VCaP (cell line): ENCODE results near the gene MS4A7.

Source experiments
- H3K27ac ChIP-seq: fragments of 450-650 bp; 2 replicates; pipeline ENCODE4 v1.5.1; 2017
- CTCF ChIP-seq: fragments of 450-650 bp; conservative IDR thresholded peaks from 2 replicates; pipeline ENCODE4 v1.5.1; 2017; ENCODE audit warnings: mild to moderate bottlenecking, moderate library complexity

MS4A7 gene

DNA sequence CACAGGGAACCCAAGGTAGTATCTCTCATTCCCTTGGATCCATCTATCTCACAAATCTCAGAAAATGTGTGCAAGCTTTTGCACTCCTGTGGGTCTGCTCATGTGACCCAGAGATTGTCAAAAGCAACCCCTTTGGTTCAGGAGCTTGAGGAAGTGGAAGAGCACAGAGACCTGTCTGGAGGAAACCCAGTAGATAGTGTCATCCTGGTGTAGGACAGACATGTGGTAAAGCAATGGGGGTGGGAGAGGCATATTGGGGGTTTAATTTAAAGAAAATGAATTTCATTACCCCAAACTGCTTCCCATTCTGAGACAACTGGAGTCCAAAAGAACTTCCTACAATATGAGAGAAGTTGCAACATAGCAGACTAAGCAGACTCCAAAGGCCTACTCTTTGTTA, 12.1 kb downstream of the MS4A7 start:
- TF ChIP-seq CTCF = no peak
- H3K27ac ChIP-seq = no peak overlapping the region

- H3K27ac ChIP-seq = no peak overlapping the region
- no peak for TF ChIP-seq CTCF
These were observed 14.0 kb downstream of the MS4A7 start for GRCh38 chr11:60392361-60392760.

DNA sequence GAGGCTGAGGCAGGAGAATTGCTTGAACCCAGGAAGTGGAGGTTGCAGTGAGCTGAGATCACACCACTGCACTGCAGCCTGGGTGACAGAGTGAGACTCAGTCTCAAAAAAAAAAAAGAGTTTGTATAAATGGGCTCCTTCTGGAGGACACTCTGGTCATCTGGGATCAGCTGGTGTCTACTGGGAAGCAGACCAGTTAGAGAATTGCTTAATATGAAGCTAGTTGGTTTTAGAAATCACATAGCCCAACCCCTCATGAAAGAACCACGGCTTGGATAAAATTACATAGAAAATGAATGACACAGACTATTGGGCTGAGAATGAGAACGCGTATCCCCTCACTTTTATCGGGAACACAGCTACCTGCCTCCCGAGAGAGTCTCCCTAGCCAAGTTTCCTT, 14.7 kb downstream of the MS4A7 start:
- TF ChIP-seq CTCF = no peak
- H3K27ac ChIP-seq = no peak overlapping the region

DNA sequence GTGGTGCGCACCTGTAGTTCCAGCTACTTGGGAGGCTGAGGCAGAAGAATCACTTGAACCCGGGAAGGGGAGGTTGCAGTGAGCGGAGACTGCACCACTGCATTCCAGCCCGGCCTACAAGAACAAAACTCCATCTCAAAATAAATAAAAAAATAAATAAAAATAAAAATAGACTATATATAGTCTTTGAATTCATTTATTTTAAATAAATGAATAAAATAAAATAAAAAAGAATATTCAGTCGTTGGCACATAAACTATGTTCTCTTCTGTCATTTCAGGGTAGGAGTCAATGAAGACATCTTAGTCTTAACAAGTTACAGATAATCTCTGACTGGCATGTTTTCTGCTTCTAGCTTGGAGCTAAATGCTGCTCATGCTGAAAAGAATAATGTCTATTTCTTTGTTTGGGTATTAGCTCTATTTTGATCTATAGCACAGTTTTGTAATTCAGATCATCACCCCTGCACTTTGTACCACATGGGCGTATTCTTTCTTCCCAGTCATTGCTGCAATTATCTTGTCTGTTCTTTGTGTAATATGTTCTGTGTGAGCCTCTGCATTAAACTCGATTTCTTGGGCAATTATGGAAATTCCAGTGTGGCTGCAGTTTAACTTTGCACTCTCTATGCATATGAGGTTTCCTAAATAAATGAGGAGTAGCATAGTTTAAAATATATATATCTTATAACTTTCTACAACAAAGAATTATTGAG, 16.5 kb downstream of the MS4A7 start:
- TF ChIP-seq CTCF = no peak
- H3K27ac ChIP-seq = no peak overlapping the region

GRCh38 chr11:60396382-60396781, 18.1 kb downstream of the MS4A7 start, which contains the start of gene MS4A14:
MS4A14 (plus strand) TSS chr11:60396459; CDS start chr11:60396579, 120 bp downstream.
- TF ChIP-seq CTCF = no peak
- H3K27ac ChIP-seq = no peak within 1 kb of the TSS

- TF ChIP-seq CTCF = no peak
- no peak overlapping the region for H3K27ac ChIP-seq
These were observed 18.5 kb downstream of the MS4A7 start for GRCh38 chr11:60396799-60397198.

DNA sequence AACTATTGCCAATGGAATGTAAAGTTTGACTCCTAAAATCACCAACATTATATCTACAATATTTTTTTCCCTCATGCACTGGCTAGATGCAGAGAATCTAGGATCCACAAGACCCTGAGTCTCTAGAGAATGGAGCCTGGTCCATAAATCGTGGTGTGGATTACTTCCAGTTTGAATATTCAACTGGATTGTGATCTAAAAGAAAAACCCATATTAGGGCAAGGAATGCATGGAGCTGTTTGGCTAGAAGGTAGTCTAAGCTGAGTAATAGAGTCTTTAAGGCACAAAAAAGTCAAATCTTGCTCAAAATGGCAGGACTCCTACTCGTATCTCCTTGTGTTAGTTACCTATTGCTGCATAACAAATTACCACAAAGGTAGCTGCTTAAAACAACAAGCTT, 41.7 kb downstream of the MS4A7 start:
- H3K27ac ChIP-seq = no peak overlapping the region
- no peak for TF ChIP-seq CTCF
